ENCODE measurements around the gene COL16A1. TPM values are rescaled to one million over a fixed set of nuclear protein-coding genes. Genes with fewer than 3 reads are reported as not detected.

Gene COL16A1
- total and polyA plus RNA-seq, 2 of the 13 experiments (the other 11 are each of a cell fraction or from before 2014, with no cell fraction given): 4.3 to 12.2 TPM

- peaks cover 10% of the 10 kb centered on the region for H3K4me1 ChIP-seq (ENCODE audit: insufficient read depth, low read length)
- H4K20me1 ChIP-seq (ENCODE audit: insufficient read depth, low read length): no peaks in the 10 kb centered on the region
- ATAC-seq: no peak
- 86% methylated on average over 30 of the region's 30 CpGs for WGBS (ENCODE audit: low lambda C conversion rate)
- H3K9me3 ChIP-seq (ENCODE audit: low read length): no peaks in the 10 kb centered on the region
- no peak overlapping the region for H3K9ac ChIP-seq (ENCODE audit: insufficient read depth, low read depth, low read length)
- POLR2A ChIA-PET: interaction anchor here (1.4 kb wide), 1 partner anchor 31 kb away, joined by 7 read pairs; no protein-coding TSS in a partner anchor
- CTCF ChIA-PET (ENCODE audit: low intra/inter-chr PET ratio, low total read pairs): no interaction called here
- no peaks in the 10 kb centered on the region for H3K79me2 ChIP-seq (ENCODE audit: insufficient read depth, low read length)
- H3K4me3 ChIP-seq (replicated peaks in 1 of 3; ENCODE audit: insufficient read depth in 1 of 3, low read depth in 2 of 3, low read length in 3 of 3): no peak overlapping the region
- H3K27ac ChIP-seq (ENCODE audit: extremely low read length, insufficient read depth, low read length): no peak overlapping the region
- no TSS peak for BruUV-seq (replicated peaks)
- H3K36me3 ChIP-seq (replicated peaks in 1 of 2; ENCODE audit: control insufficient read depth in 1 of 2, insufficient read depth in 2 of 2, low read length in 2 of 2): no peaks in the 10 kb centered on the region
- DNase-seq (ENCODE audit: low spot score): no peak
- no peaks in the 10 kb centered on the region for H3K27me3 ChIP-seq (ENCODE audit: control insufficient read depth in 1 of 2, insufficient read depth in 2 of 2, low read length in 2 of 2)
- in situ Hi-C loops (cut with HindIII; ENCODE audit: extremely low pct_ligation_motif_present, low pct_unique_long_range_greater_than_20kb): loop anchor here (5.0 kb wide), 2 partner anchors 32 to 117 kb away; partner anchors contain the start of gene COL16A1
- H2AFZ ChIP-seq (ENCODE audit: low read length): no peak overlapping the region
- intact Hi-C loops (cut with micrococcal nuclease; ENCODE audit: unreplicated experiment): no loop called here
- no peak for FAIRE-seq
- H3K4me2 ChIP-seq (ENCODE audit: low read depth, low read length): no peak overlapping the region
- no peak for TF ChIP-seq TOE1 (CRISPR knock-in tag; IDR thresholded peaks at IDR 0.05)
- TF ChIP-seq, protein P1, sequence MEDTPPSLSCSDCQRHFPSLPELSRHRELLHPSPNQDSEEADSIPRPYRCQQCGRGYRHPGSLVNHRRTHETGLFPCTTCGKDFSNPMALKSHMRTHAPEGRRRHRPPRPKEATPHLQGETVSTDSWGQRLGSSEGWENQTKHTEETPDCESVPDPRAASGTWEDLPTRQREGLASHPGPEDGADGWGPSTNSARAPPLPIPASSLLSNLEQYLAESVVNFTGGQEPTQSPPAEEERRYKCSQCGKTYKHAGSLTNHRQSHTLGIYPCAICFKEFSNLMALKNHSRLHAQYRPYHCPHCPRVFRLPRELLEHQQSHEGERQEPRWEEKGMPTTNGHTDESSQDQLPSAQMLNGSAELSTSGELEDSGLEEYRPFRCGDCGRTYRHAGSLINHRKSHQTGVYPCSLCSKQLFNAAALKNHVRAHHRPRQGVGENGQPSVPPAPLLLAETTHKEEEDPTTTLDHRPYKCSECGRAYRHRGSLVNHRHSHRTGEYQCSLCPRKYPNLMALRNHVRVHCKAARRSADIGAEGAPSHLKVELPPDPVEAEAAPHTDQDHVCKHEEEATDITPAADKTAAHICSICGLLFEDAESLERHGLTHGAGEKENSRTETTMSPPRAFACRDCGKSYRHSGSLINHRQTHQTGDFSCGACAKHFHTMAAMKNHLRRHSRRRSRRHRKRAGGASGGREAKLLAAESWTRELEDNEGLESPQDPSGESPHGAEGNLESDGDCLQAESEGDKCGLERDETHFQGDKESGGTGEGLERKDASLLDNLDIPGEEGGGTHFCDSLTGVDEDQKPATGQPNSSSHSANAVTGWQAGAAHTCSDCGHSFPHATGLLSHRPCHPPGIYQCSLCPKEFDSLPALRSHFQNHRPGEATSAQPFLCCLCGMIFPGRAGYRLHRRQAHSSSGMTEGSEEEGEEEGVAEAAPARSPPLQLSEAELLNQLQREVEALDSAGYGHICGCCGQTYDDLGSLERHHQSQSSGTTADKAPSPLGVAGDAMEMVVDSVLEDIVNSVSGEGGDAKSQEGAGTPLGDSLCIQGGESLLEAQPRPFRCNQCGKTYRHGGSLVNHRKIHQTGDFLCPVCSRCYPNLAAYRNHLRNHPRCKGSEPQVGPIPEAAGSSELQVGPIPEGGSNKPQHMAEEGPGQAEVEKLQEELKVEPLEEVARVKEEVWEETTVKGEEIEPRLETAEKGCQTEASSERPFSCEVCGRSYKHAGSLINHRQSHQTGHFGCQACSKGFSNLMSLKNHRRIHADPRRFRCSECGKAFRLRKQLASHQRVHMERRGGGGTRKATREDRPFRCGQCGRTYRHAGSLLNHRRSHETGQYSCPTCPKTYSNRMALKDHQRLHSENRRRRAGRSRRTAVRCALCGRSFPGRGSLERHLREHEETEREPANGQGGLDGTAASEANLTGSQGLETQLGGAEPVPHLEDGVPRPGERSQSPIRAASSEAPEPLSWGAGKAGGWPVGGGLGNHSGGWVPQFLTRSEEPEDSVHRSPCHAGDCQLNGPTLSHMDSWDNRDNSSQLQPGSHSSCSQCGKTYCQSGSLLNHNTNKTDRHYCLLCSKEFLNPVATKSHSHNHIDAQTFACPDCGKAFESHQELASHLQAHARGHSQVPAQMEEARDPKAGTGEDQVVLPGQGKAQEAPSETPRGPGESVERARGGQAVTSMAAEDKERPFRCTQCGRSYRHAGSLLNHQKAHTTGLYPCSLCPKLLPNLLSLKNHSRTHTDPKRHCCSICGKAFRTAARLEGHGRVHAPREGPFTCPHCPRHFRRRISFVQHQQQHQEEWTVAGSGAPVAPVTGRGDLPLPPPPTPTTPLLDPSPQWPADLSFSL (CRISPR knock-in tag; IDR thresholded peaks at IDR 0.05): no peak
- TF ChIP-seq ZNF839 (CRISPR knock-in tag; IDR thresholded peaks at IDR 0.05; ENCODE audit: borderline replicate concordance): no peak
- TF ChIP-seq ZSCAN30 (CRISPR knock-in tag; IDR thresholded peaks at IDR 0.05): no peak
- TF ChIP-seq, protein P2, sequence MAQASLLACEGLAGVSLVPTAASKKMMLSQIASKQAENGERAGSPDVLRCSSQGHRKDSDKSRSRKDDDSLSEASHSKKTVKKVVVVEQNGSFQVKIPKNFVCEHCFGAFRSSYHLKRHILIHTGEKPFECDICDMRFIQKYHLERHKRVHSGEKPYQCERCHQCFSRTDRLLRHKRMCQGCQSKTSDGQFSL (CRISPR knock-in tag; IDR thresholded peaks at IDR 0.05): no peak
- no peak for TF ChIP-seq RCOR2 (CRISPR knock-in tag; IDR thresholded peaks at IDR 0.05)
- no peak for TF ChIP-seq PHB2 (IDR thresholded peaks at IDR 0.05; ENCODE audit: partially characterized antibody)
- TF ChIP-seq IRF1 (CRISPR knock-in tag; IDR thresholded peaks at IDR 0.05; ENCODE audit: low read depth): no peak
- TF ChIP-seq, protein P3, sequence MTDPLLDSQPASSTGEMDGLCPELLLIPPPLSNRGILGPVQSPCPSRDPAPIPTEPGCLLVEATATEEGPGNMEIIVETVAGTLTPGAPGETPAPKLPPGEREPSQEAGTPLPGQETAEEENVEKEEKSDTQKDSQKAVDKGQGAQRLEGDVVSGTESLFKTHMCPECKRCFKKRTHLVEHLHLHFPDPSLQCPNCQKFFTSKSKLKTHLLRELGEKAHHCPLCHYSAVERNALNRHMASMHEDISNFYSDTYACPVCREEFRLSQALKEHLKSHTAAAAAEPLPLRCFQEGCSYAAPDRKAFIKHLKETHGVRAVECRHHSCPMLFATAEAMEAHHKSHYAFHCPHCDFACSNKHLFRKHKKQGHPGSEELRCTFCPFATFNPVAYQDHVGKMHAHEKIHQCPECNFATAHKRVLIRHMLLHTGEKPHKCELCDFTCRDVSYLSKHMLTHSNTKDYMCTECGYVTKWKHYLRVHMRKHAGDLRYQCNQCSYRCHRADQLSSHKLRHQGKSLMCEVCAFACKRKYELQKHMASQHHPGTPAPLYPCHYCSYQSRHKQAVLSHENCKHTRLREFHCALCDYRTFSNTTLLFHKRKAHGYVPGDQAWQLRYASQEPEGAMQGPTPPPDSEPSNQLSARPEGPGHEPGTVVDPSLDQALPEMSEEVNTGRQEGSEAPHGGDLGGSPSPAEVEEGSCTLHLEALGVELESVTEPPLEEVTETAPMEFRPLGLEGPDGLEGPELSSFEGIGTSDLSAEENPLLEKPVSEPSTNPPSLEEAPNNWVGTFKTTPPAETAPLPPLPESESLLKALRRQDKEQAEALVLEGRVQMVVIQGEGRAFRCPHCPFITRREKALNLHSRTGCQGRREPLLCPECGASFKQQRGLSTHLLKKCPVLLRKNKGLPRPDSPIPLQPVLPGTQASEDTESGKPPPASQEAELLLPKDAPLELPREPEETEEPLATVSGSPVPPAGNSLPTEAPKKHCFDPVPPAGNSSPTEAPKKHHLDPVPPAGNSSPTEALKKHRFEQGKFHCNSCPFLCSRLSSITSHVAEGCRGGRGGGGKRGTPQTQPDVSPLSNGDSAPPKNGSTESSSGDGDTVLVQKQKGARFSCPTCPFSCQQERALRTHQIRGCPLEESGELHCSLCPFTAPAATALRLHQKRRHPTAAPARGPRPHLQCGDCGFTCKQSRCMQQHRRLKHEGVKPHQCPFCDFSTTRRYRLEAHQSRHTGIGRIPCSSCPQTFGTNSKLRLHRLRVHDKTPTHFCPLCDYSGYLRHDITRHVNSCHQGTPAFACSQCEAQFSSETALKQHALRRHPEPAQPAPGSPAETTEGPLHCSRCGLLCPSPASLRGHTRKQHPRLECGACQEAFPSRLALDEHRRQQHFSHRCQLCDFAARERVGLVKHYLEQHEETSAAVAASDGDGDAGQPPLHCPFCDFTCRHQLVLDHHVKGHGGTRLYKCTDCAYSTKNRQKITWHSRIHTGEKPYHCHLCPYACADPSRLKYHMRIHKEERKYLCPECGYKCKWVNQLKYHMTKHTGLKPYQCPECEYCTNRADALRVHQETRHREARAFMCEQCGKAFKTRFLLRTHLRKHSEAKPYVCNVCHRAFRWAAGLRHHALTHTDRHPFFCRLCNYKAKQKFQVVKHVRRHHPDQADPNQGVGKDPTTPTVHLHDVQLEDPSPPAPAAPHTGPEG (CRISPR knock-in tag; IDR thresholded peaks at IDR 0.05): no peak
- no peak for TF ChIP-seq NFIB (CRISPR knock-in tag; IDR thresholded peaks at IDR 0.05; ENCODE audit: borderline replicate concordance)
Measured at GRCh38 chr1:31669786-31670592, 33.8 kb downstream of the COL16A1 start.
